Measurements from ENCODE around the gene TMEM184B. TPM values are rescaled to one million over a fixed set of nuclear protein-coding genes. Genes with fewer than 3 reads are reported as not detected.

Gene TMEM184B
- total and polyA plus RNA-seq, 4 donors, result 7.5 to 12.6 (median 9.9) TPM

- TF ChIP-seq, protein P1, sequence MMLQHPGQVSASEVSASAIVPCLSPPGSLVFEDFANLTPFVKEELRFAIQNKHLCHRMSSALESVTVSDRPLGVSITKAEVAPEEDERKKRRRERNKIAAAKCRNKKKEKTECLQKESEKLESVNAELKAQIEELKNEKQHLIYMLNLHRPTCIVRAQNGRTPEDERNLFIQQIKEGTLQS (IDR thresholded peaks at IDR 0.05), result no peak
- no peak for TF ChIP-seq MAX (IDR thresholded peaks at IDR 0.05)
- TF ChIP-seq, protein P2, sequence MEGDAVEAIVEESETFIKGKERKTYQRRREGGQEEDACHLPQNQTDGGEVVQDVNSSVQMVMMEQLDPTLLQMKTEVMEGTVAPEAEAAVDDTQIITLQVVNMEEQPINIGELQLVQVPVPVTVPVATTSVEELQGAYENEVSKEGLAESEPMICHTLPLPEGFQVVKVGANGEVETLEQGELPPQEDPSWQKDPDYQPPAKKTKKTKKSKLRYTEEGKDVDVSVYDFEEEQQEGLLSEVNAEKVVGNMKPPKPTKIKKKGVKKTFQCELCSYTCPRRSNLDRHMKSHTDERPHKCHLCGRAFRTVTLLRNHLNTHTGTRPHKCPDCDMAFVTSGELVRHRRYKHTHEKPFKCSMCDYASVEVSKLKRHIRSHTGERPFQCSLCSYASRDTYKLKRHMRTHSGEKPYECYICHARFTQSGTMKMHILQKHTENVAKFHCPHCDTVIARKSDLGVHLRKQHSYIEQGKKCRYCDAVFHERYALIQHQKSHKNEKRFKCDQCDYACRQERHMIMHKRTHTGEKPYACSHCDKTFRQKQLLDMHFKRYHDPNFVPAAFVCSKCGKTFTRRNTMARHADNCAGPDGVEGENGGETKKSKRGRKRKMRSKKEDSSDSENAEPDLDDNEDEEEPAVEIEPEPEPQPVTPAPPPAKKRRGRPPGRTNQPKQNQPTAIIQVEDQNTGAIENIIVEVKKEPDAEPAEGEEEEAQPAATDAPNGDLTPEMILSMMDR (IDR thresholded peaks at IDR 0.05; ENCODE audit: low read depth, low read length, missing input control), result no peak
- no peak for TF ChIP-seq GABPA (IDR thresholded peaks at IDR 0.05 in 1 of 2, conservative IDR thresholded peaks at IDR 0.05 in 1 of 2)
- no peak for TF ChIP-seq YY1 (IDR thresholded peaks at IDR 0.05)
- no peak for TF ChIP-seq RXRA (IDR thresholded peaks at IDR 0.05)
- TF ChIP-seq NR2F2 (IDR thresholded peaks at IDR 0.05), result no peak
- TF ChIP-seq FOXA2 (IDR thresholded peaks at IDR 0.05), result no peak
- TF ChIP-seq FOXA1 (IDR thresholded peaks at IDR 0.05), result no peak
- no peak for TF ChIP-seq HNF4A (conservative IDR thresholded peaks at IDR 0.05)
Measured at GRCh38 chr22:38191055-38191454, 81.8 kb downstream of the TMEM184B start (continued).

GRCh38 chr22:38190581-38190980 lies 82.2 kb downstream of the TMEM184B start:
- DNase-seq (ENCODE audit: low spot score), result no peak
- Histone ChIP-seq H3K36me3 (ENCODE audit: control insufficient read depth in 4 of 4, insufficient read depth in 3 of 4, low read depth in 1 of 4, low read length in 3 of 4) (no peaks in the 10 kb centered on the region), H3K27ac (ENCODE audit: low read depth in 1 of 2, low read length in 2 of 2) (peak overlapping the region in 1 of 2 donors; percentile 22), H3K27me3 (ENCODE audit: control insufficient read depth in 4 of 4, insufficient read depth in 4 of 4, low read length in 3 of 4) (no peaks in the 10 kb centered on the region), H3K4me1 (ENCODE audit: control insufficient read depth in 4 of 4, insufficient read depth in 4 of 4, low read length in 3 of 4) (peaks cover 23 to 49% (median 37%) of the 10 kb centered on the region in 4 donors), H3K9ac (ENCODE audit: low read depth in 1 of 2, low read length in 2 of 2) (no peak overlapping the region), H3K4me3 (ENCODE audit: low read depth in 1 of 3, low read length in 3 of 3) (no peak overlapping the region), H3K9me3 (ENCODE audit: control insufficient read depth in 4 of 4, low read length in 3 of 4) (no peaks in the 10 kb centered on the region)
- TF ChIP-seq SP1 (IDR thresholded peaks at IDR 0.05), result peak; percentile 75
- TF ChIP-seq EGR1 (IDR thresholded peaks at IDR 0.05; ENCODE audit: low read depth in 2 of 2), result peak in 1 of 2 donors; percentile 63
- TF ChIP-seq RAD21 (IDR thresholded peaks at IDR 0.05), result peak; percentile 40 to 60
- TF ChIP-seq RXRA (IDR thresholded peaks at IDR 0.05), result peak; percentile 81 to 91
- peak; percentile 80 to 87 for TF ChIP-seq HNF4A (conservative IDR thresholded peaks at IDR 0.05)
- peak; percentile 46 for TF ChIP-seq HNF4G (IDR thresholded peaks at IDR 0.05)
- no peak for TF ChIP-seq TAF1 (conservative IDR thresholded peaks at IDR 0.05)
- TF ChIP-seq, protein P2 (IDR thresholded peaks at IDR 0.05; ENCODE audit: low read depth, low read length, missing input control), result no peak
- TF ChIP-seq FOXA2 (IDR thresholded peaks at IDR 0.05), result peak; percentile 23
- TF ChIP-seq JUND (IDR thresholded peaks at IDR 0.05), result peak in 1 of 2 donors; percentile 66
- peak; percentile 67 for TF ChIP-seq MAX (IDR thresholded peaks at IDR 0.05)
- TF ChIP-seq, protein P3, sequence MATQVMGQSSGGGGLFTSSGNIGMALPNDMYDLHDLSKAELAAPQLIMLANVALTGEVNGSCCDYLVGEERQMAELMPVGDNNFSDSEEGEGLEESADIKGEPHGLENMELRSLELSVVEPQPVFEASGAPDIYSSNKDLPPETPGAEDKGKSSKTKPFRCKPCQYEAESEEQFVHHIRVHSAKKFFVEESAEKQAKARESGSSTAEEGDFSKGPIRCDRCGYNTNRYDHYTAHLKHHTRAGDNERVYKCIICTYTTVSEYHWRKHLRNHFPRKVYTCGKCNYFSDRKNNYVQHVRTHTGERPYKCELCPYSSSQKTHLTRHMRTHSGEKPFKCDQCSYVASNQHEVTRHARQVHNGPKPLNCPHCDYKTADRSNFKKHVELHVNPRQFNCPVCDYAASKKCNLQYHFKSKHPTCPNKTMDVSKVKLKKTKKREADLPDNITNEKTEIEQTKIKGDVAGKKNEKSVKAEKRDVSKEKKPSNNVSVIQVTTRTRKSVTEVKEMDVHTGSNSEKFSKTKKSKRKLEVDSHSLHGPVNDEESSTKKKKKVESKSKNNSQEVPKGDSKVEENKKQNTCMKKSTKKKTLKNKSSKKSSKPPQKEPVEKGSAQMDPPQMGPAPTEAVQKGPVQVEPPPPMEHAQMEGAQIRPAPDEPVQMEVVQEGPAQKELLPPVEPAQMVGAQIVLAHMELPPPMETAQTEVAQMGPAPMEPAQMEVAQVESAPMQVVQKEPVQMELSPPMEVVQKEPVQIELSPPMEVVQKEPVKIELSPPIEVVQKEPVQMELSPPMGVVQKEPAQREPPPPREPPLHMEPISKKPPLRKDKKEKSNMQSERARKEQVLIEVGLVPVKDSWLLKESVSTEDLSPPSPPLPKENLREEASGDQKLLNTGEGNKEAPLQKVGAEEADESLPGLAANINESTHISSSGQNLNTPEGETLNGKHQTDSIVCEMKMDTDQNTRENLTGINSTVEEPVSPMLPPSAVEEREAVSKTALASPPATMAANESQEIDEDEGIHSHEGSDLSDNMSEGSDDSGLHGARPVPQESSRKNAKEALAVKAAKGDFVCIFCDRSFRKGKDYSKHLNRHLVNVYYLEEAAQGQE (IDR thresholded peaks at IDR 0.05), result peak; percentile 30
- TF ChIP-seq, protein P1 (IDR thresholded peaks at IDR 0.05), result no peak
- TF ChIP-seq YY1 (IDR thresholded peaks at IDR 0.05), result peak; percentile 75
- peak; percentile 52 for TF ChIP-seq ZBTB33 (IDR thresholded peaks at IDR 0.05)
- peak in 1 of 2 donors; percentile 15 for TF ChIP-seq GABPA (IDR thresholded peaks at IDR 0.05 in 1 of 2, conservative IDR thresholded peaks at IDR 0.05 in 1 of 2)
- TF ChIP-seq NR2F2 (IDR thresholded peaks at IDR 0.05), result peak; percentile 17
- TF ChIP-seq FOXA1 (IDR thresholded peaks at IDR 0.05), result no peak
- WGBS, result 28% methylated on average over 6 of the region's 6 CpGs

Measured in liver (tissue), 9 donors.